ENCODE results near the gene GNB5. TPM values are rescaled to one million over a fixed set of nuclear protein-coding genes. Genes with fewer than 3 reads are reported as not detected.

Gene GNB5
- total RNA-seq, 1 experiment from 2014 or later, result 22.8 TPM

DNA sequence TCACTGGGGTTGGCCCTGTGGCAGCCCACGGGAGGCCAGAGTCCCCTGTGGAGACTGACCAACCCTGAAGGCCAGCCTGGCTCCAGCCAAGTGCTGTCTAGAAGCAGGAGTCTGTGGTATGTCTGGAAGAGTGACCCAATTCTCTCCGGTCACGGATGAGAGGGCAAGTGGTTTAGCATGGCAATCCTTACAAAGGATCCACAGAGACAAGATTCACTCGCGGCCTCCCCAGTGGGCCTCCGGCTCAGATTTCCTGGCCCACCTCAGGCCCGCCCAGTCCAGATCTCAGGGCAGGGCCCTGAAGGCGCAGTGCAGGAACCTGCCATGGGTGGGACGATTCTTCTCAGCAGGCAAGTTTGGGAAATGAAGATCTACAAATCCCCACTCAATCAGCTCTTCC lies 73.6 kb downstream of the GNB5 start:
- H3K27ac ChIP-seq (ENCODE audit: low read depth, low read length, poor library complexity, severe bottlenecking), result no peak overlapping the region
- CTCF ChIA-PET, result no interaction called here
- TF ChIP-seq, protein P1, sequence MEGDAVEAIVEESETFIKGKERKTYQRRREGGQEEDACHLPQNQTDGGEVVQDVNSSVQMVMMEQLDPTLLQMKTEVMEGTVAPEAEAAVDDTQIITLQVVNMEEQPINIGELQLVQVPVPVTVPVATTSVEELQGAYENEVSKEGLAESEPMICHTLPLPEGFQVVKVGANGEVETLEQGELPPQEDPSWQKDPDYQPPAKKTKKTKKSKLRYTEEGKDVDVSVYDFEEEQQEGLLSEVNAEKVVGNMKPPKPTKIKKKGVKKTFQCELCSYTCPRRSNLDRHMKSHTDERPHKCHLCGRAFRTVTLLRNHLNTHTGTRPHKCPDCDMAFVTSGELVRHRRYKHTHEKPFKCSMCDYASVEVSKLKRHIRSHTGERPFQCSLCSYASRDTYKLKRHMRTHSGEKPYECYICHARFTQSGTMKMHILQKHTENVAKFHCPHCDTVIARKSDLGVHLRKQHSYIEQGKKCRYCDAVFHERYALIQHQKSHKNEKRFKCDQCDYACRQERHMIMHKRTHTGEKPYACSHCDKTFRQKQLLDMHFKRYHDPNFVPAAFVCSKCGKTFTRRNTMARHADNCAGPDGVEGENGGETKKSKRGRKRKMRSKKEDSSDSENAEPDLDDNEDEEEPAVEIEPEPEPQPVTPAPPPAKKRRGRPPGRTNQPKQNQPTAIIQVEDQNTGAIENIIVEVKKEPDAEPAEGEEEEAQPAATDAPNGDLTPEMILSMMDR (conservative IDR thresholded peaks at IDR 0.05; ENCODE audit: low read depth, low read length), result no peak
- TF ChIP-seq EZH2 (IDR thresholded peaks at IDR 0.05; ENCODE audit: borderline replicate concordance, low read depth, low read length, poor library complexity, severe bottlenecking), result no peak
- no peak for DNase-seq (ENCODE audit: low spot score)
- H3K4me3 ChIP-seq (ENCODE audit: low read depth, low read length, poor library complexity, severe bottlenecking), result no peak overlapping the region
- H3K9me3 ChIP-seq (ENCODE audit: low read depth, low read length, poor library complexity, severe bottlenecking), result no peaks in the 10 kb centered on the region
- POLR2A ChIA-PET (ENCODE audit: low non-redundant PET), result no interaction called here
- H3K27me3 ChIP-seq (replicated peaks; ENCODE audit: insufficient read depth, low read depth, low read length, poor library complexity), result no peaks in the 10 kb centered on the region
- intact Hi-C loops (cut with micrococcal nuclease; ENCODE audit: unreplicated experiment), result no loop called here
- no peaks in the 10 kb centered on the region for H3K36me3 ChIP-seq (ENCODE audit: insufficient read depth, low read length, poor library complexity, severe bottlenecking)
- peaks cover 6% of the 10 kb centered on the region for H3K4me1 ChIP-seq (ENCODE audit: insufficient read depth, low read length, poor library complexity, severe bottlenecking)
- BruUV-seq (replicated peaks), result no TSS peak

DNA sequence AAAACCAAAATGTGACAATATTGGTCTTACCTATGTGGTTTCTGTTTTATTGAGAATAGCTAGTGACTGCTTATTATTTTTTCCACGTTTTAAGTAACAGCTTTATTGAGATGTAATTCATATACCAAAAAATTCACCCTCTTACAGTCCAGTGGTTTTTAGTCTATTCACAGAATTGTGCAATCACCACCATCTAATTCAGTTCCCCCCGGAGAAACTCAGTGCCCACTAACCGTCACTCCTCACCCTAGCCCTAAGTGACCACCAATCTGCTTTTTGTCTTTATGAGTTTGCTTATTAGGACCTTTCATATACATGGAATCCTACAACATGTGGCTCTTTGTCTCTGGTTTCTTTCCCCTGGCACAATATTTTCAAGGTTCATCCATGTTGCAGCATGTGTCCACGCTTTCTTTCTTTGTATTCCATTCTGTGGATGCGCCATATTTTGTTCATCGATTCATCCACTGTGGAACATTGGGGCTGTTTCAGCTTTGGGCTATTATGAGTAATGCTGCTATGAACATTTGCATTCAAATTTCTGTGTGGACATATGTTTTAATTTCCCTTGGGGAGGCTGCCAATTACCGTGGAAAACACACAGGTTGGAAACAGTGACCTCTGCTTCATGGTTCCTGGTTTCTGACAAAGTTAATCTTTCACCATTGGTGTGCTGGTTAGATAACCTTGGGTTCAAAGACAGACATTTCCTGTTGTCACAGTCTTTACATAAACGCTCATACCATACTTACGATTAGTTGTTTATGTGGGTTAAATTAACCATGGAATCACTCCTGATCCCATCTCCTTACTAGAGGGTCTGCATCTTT lies 75.4 kb downstream of the GNB5 start:
- H3K9me3 ChIP-seq (ENCODE audit: low read depth, low read length, poor library complexity, severe bottlenecking), result no peaks in the 10 kb centered on the region
- CTCF ChIA-PET, result no interaction called here
- H3K27ac ChIP-seq (ENCODE audit: low read depth, low read length, poor library complexity, severe bottlenecking), result no peak overlapping the region

DNA sequence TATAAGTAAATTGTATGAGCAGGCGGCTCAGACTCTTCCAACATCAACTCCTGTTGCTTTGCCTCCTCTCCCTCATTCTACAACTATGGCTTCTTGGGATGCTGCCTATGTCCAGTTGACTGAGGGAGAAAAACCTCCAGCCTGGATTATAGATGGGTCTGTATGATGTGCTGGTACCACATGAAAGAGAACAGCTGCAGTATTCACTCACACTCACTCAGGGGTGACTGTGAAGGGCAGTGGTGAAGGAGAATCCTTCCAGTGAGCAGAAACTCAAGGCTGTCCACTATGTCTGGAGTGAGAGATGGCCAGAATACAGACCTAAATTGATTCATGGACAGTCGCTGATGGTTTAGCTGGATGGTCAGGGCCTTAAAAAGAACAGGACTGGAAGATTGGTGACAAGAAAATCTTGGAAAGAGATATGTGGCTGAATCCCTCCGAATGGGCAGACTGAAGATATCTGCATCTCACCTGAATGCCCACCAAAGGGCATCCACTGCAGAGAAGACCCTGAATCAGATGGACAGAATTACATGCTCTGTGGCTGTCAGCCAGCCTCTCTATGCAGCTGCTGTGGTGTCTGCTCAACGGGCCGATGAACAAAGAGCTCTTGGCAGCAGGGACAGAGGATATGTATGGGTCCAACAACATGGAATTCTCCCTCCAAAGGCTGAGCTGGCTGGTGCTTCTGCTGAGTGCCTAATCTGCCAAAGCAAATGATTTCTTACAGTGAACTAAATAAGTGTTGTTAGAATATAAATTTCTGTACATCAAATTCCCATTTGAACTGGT lies 76.7 kb downstream of the GNB5 start:
- intact Hi-C loops (cut with micrococcal nuclease; ENCODE audit: unreplicated experiment), result no loop called here
- DNase-seq (ENCODE audit: low spot score), result no peak
- CTCF ChIA-PET, result no interaction called here
- Histone ChIP-seq H3K27me3 (replicated peaks; ENCODE audit: insufficient read depth, low read depth, low read length, poor library complexity) (no peaks in the 10 kb centered on the region), H3K27ac (ENCODE audit: low read depth, low read length, poor library complexity, severe bottlenecking) (no peak overlapping the region), H3K4me1 (ENCODE audit: insufficient read depth, low read length, poor library complexity, severe bottlenecking) (peaks cover 6% of the 10 kb centered on the region), H3K9me3 (ENCODE audit: low read depth, low read length, poor library complexity, severe bottlenecking) (no peaks in the 10 kb centered on the region), H3K4me3 (ENCODE audit: low read depth, low read length, poor library complexity, severe bottlenecking) (no peak overlapping the region), H3K36me3 (ENCODE audit: insufficient read depth, low read length, poor library complexity, severe bottlenecking) (no peaks in the 10 kb centered on the region)
- TF ChIP-seq, protein P1 (conservative IDR thresholded peaks at IDR 0.05; ENCODE audit: low read depth, low read length), result no peak
- no peak for TF ChIP-seq EZH2 (IDR thresholded peaks at IDR 0.05; ENCODE audit: borderline replicate concordance, low read depth, low read length, poor library complexity, severe bottlenecking)
- POLR2A ChIA-PET (ENCODE audit: low non-redundant PET), result interaction anchor here (0.6 kb wide), 1 partner anchor 48 kb away, joined by 3 read pairs; no protein-coding TSS in a partner anchor
- no TSS peak for BruUV-seq (replicated peaks)

More for the DNA sequence above, 75.4 kb downstream of the GNB5 start:
- DNase-seq (ENCODE audit: low spot score), result no peak
- Histone ChIP-seq H3K27me3 (replicated peaks; ENCODE audit: insufficient read depth, low read depth, low read length, poor library complexity) (no peaks in the 10 kb centered on the region), H3K36me3 (ENCODE audit: insufficient read depth, low read length, poor library complexity, severe bottlenecking) (no peaks in the 10 kb centered on the region), H3K4me1 (ENCODE audit: insufficient read depth, low read length, poor library complexity, severe bottlenecking) (peaks cover 6% of the 10 kb centered on the region), H3K4me3 (ENCODE audit: low read depth, low read length, poor library complexity, severe bottlenecking) (no peak overlapping the region)
- POLR2A ChIA-PET (ENCODE audit: low non-redundant PET), result no interaction called here
- intact Hi-C loops (cut with micrococcal nuclease; ENCODE audit: unreplicated experiment), result no loop called here
- TF ChIP-seq, protein P1 (conservative IDR thresholded peaks at IDR 0.05; ENCODE audit: low read depth, low read length), result no peak
- no peak for TF ChIP-seq EZH2 (IDR thresholded peaks at IDR 0.05; ENCODE audit: borderline replicate concordance, low read depth, low read length, poor library complexity, severe bottlenecking)
- no TSS peak for BruUV-seq (replicated peaks)

All from A673 (cell line).